GM04503 (cell line): ENCODE measurements around the gene PLEKHH1.
"Not testable (repeated sequence)": the region's sequence is repeated elsewhere in the genome, so short reads cannot be mapped to it uniquely, and the experiment has no call there.

ENCODE experiments used
- DNase-seq: peaks from one replicate; pipeline ENCODE4 v3.0.0-alpha.2; 2012; ENCODE audit warnings: low read depth

PLEKHH1 gene

DNA sequence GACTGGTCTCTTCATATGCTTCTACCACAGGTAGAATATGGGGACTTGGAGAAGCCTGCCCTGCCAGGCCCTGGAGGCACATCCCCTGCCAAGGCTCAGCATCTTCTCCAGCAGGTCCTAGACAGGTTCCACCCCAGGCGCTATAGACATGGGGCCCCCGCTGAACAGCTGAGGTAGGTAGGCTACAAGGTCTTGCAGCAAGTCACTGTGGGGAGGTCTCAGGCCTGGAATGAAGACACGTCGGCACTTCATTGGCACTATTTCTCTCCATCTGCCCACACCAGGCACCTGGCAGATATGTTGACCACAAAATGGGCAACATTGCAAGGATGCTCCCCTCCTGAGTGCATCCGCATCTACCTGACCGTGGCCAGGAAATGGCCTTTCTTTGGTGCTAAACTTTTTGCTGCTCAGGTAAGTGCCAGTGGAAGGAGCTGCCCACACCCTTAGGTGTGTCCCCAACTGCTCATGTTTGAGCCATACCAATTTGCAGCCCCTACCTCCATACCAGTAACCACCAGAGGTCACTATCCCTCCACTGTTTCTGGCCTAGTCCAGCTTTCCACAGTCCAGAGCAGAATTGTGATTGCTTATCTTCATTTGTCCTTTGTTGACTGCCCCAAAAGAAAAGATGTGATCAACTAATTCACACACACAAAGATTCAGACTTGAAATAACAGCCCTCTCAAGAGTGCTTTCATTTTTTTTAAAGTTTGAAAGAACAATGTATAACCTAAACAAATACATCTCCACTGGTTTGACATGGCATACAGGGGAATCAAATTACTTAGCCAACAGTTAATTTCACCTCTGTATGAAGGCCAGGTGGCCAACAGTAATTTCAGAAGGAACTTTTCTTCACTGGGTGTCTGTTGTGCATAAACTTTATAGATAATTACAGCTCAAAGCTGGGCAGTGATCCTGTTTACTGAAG, 50.9 kb downstream of the PLEKHH1 start:
- DNase-seq: no peak

DNA sequence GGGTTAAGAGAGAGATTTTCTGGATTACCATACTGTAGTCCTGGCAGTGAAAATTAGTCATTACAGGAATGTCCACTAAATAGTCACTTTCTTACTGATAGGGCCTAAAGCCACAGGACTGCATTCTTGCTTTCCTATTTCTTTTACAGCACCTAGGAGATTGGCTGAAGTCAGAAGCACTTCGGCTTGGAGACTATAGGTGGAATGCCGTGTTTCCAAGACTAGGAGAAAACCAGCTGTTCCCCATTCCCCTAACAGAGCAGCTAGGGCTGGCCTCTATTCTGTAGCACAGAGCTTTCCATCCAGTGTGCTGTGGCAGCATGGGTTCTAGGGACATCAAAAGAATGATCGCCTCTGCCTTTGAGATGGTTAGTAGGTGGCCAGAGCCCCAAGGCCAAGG, 51.9 kb downstream of the PLEKHH1 start:
- no peak for DNase-seq

DNA sequence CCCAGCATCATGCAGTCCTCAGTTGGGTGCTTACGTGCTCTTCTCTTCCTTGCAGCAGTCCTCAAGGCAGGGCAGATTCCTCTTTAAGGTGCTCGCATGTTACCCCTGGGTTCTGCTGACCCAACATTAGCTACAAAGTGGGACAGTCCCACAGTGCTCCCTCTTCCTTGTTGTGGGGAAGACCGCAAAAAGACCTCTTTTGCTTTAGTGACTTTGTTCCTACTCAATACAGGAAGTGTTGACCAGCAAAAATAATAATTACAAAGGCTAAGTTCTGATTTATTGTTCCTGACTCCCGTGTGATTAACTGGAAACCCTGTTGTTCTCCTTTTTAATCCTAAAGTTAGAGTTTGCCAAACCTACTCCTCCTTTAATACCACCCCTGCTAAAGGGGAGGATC, 53.3 kb downstream of the PLEKHH1 start:
- no peak for DNase-seq

DNA sequence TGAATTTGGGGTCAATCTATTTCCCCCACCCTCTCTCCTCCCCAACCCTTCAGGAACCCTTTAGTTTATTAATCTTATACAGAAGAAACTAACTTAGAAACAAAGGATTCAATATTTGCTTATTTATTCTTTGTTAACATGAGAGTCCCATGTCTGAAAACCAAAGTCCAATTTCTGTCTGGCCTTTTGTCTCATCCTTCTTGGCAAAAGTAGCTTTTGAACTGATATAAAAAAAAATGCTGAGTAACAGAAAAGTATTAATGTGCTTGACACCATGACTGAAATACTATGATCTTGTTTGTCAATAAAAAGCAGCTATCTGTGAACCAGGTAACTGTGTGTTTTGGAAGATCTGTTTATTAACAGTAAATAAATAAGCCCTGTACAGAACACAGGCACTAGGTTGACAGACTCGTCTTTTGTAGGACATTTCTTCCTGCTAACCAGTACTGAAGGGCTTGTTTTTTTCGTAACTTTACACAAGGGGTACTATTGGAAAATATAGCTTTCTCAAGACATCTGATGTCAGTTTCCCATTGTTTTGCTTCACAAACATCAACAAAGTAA, 56.2 kb downstream of the PLEKHH1 start:
- DNase-seq: no peak

DNA sequence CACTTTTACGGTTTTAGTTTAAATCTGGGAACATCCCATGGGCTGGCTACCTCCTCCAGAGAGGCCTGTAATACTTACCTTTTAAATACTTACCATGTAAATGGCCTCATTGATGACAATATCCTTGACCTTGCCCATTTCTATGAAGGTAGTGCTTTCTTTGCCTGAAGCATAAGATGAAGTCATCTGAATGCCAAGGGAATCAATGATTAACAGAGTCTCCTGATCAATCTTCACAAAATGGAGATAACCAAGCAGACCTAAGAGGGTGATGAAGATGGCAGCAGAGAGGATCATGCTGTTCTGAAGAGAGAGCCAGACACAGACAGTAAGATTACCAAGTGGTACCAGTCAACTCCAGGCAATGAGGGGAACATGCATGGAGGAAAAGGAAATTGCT, 60.6 kb downstream of the PLEKHH1 start:
- DNase-seq: not testable (repeated sequence)

DNA sequence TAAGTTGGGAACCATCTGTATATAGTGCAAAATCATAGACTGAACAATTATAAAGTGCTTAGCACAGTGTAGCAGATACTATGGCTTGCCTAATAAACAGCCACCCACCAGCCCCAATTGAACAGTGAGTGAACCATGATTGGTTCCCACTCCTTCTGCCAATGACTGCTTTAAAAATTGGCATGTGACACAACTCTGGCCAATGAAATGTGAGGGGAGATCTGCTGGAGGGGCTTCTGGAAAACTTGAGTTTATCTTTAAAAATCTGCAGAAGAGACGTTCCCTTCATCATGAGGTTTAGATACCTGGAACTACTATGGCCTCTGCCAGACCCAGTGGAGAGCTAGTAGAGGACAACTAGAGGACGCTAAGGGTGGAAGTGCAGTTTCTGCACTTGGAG, 62.3 kb downstream of the PLEKHH1 start:
- DNase-seq: no peak

DNA sequence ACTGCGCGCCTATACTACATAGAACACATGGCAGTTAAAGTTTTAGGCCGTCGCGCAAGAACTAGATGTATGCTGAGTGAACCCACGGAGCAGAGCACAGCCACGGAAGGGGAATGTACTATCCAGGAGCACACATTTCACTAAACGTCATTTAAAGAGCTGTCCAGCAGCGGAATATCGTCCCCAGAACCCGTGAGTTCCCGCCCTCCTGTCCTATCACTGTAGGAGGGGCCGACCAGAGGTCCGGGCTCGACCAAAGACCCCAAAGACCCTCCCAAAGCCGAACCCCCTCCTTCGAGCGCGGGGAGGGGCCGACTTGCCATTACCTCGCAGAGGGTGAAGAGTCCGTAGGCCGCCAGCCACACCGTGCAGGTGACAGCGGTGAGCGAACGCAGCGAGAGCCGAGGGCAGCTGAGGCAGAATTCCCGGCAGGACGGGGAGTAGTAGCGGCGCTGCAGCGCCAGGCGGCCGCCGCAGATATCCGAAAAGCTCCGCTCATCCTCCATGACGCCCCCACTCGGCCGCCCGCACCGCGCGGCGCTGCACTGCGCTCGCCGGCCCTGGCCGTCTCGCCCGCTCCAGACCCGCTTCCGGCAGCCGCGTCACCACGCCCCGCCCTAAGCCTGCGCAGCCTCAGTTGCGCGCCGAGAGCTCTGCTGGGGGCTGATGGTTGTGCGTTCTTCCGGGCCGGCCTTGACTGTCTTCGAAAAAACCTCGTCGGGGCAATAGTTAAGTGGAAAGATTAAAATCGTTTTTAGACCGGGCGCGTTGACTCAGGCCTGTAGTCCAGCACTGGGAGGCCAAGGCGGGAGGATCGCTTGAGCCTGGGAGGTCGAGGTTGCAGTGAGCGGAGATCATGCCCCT, 66.8 kb downstream of the PLEKHH1 start, which contains the start of gene PIGH:
PIGH (minus strand) TSS at position 571 of the 864 bp plus-strand sequence; CDS start at position 506, 65 bp downstream.
- no peak for DNase-seq

DNA sequence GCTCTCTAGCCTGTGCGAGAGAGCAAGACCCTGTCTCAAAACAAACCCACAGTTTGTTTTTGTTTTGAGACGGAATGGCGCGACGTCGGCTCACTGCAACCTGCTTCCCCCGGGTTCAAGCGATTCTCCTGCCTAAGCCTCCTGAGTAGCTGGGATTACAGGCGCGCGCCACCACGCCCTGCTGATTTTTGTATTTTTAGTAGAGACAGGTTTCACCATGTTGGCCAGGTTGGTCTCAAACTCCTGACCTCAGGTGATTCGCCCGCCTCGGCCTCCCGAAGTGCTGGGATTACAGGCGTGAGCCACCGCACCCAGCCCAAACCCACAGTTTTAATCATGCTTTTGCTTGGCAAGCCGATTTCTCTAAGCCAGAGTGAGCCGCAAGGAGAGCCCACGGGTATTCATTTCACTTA, 67.5 kb downstream of the PLEKHH1 start:
- not testable (repeated sequence) for DNase-seq

DNA sequence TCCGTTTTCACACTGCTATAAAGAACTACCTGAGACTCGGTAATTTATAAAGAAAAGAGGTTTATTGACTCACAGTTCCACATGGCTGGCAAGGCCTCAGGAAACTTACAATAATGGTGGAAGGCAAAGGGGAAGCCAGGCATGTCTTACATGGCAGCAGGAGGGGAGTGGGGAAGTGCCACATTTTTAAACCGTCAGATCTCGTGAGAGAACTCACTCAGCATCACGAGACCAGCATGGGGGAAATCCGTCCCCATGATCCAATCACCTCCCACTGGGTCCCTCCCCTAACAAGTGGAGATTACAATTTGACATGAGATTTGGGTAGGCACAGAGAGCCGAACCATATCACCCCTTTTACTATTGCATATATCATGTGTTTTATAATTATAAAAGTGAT, 69.0 kb downstream of the PLEKHH1 start:
- DNase-seq: no peak

DNA sequence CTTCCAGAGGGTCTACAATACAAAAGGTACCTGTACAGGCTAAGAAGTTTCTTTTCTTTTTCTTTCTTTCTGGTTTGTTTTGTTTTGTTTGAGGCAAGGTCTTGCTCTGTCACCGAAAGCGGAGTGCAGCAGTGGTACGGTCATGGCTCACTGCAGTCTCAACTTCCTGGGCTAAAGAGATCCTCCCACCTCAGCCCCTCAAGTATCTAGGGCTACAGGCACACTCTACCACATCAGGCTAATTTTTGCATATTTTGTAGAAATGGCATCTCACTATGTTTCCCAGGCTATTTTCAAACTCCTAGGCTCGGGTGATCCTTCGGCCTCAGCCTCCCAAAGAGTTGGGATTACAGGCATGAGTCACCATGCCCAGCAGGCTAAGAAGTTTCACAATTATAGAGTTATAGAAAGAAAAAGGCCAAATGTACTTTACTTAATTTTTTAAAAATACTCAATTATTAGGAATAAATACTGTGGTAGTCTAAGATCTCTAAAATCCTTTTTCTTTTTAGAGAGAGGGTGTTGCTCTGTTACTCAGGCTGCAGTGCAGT, 70.0 kb downstream of the PLEKHH1 start:
- DNase-seq: no peak

DNA sequence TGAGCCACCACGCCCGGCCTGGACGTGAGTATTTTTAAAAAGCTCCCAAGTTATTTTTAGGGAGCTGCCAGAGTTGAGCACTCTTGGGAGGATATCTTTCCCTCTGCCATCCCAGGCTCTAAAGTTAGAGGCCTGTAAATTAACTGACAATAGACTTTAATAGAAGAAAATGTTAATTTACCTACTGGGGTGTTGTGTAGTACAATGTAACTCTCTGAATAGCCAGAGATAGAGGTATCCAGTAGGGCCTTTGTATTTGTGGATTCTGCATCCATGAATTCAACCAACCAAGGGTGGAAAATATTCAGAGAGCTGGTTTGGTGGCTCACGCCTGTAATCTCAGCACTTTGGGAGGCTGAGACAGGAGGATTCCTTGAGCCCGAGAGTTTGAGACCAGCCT, 74.6 kb downstream of the PLEKHH1 start:
- DNase-seq: no peak

DNA sequence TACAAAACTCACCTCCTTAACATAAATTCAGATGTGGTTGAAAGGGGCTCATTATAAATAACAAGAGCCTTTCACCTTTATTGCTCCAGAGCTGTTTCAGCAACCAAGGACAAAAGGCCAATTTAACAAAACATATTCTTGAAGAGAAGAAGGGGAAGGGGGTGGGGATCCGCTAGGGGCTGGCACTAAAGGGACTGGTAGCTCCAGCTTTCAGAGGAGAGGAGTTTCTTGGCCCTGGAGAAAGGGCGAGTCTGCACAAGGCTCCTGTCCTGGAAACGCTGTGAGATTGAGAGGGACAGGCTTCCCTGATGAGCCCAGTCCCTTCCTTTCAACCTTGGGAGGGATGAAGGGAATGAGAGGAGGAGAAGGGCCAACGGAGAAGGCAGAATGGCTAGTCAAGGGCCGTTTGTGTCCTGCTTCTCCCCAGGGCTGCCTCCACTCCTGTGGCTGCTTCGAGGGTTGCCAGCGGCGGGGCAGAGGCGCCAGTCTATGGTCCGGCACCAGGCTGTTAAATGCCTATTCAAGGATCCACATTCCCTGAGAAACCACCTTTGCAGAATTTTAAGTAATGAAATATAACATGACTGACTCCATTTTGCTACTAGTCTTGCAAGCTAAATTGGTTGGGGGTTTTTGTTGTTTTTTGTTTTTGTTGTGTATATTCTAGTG, 76.7 kb downstream of the PLEKHH1 start:
- no peak for DNase-seq

DNA sequence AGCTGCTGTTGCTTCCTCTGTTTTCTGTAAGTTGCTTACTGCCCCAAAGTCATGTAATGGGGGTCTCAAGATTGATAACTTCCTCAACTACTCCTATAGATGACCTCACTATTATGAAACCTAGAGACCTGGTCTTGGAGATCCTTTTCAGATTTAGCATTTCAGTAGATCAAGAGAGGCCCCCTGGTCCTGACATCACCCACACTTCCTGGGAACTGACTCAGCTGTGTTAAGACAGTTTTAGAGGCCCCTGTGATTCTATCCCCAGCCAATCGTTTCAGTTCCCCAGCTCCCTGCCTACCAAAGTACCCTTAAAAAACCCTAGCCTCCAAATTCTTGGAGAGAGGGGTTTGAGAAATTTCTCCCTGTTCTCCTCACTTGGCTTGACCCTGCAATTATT, 77.4 kb downstream of the PLEKHH1 start:
- DNase-seq: no peak

DNA sequence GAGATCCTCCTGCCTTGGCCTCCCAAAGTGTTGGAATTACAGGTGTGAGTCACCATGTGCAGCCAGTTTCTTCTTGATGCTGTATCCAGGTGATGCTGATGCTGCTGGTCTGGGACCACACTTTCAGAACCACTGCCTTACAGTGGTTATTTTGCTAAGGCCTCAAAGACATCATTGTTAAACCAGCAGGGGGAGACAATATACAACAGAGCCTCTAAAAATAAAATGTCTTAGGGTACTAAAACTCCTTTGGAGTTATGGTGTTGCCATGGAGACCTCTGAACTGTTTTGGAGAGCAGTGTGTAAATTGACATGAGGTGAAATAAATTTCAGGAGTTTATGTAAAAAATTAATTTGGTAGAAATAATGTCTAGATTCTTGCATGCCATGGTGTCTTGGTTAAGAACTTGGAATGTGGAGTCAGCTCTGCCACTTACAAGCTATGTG, 85.5 kb downstream of the PLEKHH1 start:
- DNase-seq: peak; percentile 61

DNA sequence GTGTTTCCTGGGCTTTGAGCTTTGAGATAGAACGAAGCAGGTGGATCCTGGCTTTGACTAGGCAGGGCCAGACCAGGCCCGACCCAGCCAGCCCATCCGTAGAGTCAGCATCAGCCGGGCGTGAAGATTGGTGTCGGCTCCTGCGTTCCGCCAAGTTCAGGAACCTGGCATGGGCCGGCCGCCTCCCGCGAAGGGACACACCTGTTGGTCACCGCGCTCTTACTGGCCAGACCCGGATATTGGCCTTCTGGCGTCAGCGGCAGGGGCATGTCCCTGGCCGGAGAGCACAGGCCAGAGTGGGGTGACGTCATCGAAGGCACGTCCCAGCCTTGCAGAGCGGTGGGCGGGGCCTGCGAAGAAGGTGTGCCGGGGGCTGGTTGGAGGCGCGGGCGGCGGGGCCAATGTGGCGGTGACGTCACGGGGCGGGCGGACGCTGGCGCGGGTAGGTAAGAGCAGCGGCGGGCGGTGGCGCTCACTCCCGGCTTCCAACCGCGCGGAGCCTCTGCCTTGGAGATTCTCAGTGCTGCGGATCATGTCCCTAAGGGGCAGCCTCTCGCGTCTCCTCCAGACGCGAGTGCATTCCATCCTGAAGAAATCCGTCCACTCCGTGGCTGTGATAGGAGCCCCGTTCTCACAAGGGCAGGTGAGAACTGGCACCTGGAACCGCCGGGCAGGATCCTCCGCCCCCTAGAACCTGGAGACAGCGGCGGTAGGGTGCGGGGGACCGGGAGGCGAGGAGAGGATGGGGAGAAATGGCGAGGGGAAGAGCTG, 86.5 kb downstream of the PLEKHH1 start, which contains the start of gene ARG2:
ARG2 (plus strand) TSS at position 475 of the 771 bp plus-strand sequence; CDS start at position 533, 58 bp downstream.
- peak; percentile 36 for DNase-seq

DNA sequence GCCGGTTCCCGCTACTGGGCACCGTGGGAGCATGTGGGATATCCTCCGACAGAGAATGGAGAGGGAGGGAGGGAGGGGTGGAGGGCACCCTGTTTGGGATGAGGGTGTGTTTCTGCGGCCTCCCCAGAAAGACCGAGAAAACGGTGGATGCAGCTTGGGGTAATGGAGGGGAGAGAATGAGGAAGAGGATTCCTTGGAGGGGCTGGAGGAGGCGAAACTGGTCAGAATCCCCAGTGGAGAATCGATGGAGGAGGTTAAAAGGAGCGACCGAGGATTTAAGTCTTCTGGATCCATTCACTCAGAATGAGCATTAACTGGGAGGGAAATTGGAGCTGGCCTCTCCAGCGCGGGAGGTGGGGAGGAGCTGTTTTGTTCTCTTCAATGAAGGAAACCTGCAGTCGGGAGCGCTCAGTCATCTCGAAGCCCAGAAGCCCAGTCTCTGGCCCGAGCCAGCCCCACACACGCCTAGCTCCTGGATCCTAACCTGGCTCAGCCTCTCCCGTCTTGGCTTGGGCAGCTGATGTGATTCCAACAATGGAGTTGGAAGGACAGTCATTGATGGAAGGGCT, 87.2 kb downstream of the PLEKHH1 start:
- no peak for DNase-seq

DNA sequence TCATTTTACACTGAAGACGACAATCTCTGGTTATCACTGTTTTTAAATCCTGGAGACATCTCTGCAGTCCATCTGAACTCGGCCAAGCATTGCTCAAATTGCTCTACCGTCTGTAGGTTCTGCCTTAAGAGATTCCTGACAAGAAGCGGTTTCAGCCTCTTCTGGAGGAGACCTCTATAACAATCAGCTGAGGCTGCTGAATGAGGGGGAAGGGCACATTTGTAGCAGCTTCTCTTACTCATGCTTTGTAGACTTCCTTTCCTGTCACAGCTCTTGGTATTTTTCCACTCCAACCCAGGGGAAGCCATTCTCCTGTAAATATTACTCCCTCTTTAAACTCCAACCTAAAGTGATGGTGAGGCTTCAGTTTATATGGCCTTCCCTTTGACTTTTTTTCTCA, 89.6 kb downstream of the PLEKHH1 start:
- peak; percentile 40 for DNase-seq

DNA sequence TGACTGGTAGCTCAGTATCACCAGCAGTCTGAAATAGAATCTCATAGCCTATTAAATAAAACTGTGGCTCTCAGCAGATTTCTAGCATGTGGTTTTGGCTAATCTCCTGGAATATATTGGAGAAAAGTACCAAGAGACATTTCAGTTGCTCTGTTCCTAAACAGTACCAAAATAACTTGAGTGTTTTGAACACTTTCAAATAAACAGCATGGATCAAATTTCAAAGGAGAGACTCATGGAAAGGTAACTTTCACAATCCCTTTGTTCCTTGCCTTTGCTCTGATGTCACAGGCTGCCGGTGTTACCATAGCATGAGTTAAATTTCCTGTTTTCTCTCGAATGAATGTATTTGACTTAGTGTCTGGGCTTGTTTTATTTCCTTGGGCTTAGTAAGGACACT, 90.0 kb downstream of the PLEKHH1 start:
- DNase-seq: no peak

DNA sequence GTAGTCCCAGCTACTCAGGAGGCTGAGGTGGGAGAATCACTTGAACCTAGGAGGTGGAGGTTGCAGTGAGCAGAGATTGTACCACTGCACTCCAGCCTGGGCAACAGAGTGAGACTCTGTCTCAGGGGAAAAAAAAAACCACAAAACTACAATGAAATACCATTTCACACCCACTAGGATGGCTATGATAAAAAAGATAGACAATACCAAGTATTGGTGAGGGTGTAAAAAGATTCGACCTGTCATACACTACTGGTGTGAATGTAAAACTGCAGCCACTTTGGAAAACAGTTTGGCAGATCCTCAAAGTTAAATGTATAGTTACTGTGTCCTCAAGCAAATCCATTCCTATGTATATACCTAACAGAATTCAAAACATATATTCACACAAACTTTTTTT, 93.0 kb downstream of the PLEKHH1 start:
- DNase-seq: not testable (repeated sequence)

DNA sequence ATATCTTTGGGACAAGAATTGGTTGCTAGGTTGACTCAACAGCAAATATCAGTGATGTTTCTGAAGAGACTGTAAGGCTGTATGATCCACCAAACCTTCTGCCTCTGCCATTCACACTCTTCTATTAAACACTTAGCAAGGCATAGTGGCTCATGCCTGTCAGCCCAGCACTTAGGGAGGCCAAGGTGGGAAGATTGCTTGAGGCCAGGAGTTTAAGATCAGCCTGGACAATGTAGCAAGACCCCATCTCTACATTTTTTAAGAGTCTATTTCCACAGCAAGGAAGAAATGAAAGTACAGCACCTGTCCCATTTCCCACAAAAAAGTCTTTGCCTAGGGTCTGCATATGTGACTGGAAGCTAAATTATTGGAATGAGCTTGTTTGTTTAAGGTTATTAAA, 94.4 kb downstream of the PLEKHH1 start:
- no peak for DNase-seq
